Measurements from ENCODE around the gene SLC9C2.

SLC9C2 gene

GRCh38 chr1:173503391-173503790, 99.5 kb downstream of the SLC9C2 start:
- no peak overlapping the region for H2AFZ ChIP-seq (ENCODE audit: low read length)
- H4K20me1 ChIP-seq (ENCODE audit: insufficient read depth, low read length), result no peaks in the 10 kb centered on the region
- no peaks in the 10 kb centered on the region for H3K27me3 ChIP-seq (replicated peaks; ENCODE audit: insufficient read depth, low read length)
- no peaks in the 10 kb centered on the region for H3K9me3 ChIP-seq (replicated peaks; ENCODE audit: insufficient read depth, low read length)
- TF ChIP-seq EZH2 (optimal IDR thresholded peaks at IDR 0.05; ENCODE audit: low read depth, low read length) (no peak), EZH2phosphoT487 (IDR thresholded peaks at IDR 0.05; ENCODE audit: low read length) (no peak)
- TF ChIP-seq, protein P1, sequence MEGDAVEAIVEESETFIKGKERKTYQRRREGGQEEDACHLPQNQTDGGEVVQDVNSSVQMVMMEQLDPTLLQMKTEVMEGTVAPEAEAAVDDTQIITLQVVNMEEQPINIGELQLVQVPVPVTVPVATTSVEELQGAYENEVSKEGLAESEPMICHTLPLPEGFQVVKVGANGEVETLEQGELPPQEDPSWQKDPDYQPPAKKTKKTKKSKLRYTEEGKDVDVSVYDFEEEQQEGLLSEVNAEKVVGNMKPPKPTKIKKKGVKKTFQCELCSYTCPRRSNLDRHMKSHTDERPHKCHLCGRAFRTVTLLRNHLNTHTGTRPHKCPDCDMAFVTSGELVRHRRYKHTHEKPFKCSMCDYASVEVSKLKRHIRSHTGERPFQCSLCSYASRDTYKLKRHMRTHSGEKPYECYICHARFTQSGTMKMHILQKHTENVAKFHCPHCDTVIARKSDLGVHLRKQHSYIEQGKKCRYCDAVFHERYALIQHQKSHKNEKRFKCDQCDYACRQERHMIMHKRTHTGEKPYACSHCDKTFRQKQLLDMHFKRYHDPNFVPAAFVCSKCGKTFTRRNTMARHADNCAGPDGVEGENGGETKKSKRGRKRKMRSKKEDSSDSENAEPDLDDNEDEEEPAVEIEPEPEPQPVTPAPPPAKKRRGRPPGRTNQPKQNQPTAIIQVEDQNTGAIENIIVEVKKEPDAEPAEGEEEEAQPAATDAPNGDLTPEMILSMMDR (IDR thresholded peaks at IDR 0.05; ENCODE audit: low read length), result no peak
- H3K4me2 ChIP-seq (ENCODE audit: low read depth, low read length), result no peak overlapping the region
- H3K9me2 ChIP-seq (replicated peaks; ENCODE audit: insufficient read depth, low read length), result no peaks in the 10 kb centered on the region
- no peaks in the 10 kb centered on the region for H3F3A ChIP-seq (ENCODE audit: insufficient read depth, low read length)
- no peaks in the 10 kb centered on the region for H3K36me3 ChIP-seq (replicated peaks; ENCODE audit: insufficient read depth, low read length)
- DNase-seq, result no peak
- no peaks in the 10 kb centered on the region for H3K79me2 ChIP-seq (ENCODE audit: low read length)
- no peak overlapping the region for H3K27ac ChIP-seq (ENCODE audit: low read length)
- H3K9ac ChIP-seq (ENCODE audit: low read length), result no peak overlapping the region
- H3K4me1 ChIP-seq (ENCODE audit: low read length), result no peaks in the 10 kb centered on the region
- H3K4me3 ChIP-seq (ENCODE audit: low read length), result no peak overlapping the region

- Histone ChIP-seq H3K36me3 (replicated peaks; ENCODE audit: insufficient read depth, low read length) (no peaks in the 10 kb centered on the region), H3K4me1 (ENCODE audit: low read length) (no peaks in the 10 kb centered on the region), H3K4me3 (ENCODE audit: low read length) (no peak overlapping the region), H3F3A (ENCODE audit: insufficient read depth, low read length) (no peaks in the 10 kb centered on the region), H3K4me2 (ENCODE audit: low read depth, low read length) (no peak overlapping the region), H3K79me2 (ENCODE audit: low read length) (no peaks in the 10 kb centered on the region), H4K20me1 (ENCODE audit: insufficient read depth, low read length) (no peaks in the 10 kb centered on the region), H2AFZ (ENCODE audit: low read length) (no peak overlapping the region), H3K9me2 (replicated peaks; ENCODE audit: insufficient read depth, low read length) (no peaks in the 10 kb centered on the region), H3K27me3 (replicated peaks; ENCODE audit: insufficient read depth, low read length) (no peaks in the 10 kb centered on the region), H3K9me3 (replicated peaks; ENCODE audit: insufficient read depth, low read length) (no peaks in the 10 kb centered on the region), H3K27ac (ENCODE audit: low read length) (no peak overlapping the region), H3K9ac (ENCODE audit: low read length) (no peak overlapping the region)
- no peak for DNase-seq
- TF ChIP-seq EZH2 (optimal IDR thresholded peaks at IDR 0.05; ENCODE audit: low read depth, low read length) (no peak), EZH2phosphoT487 (IDR thresholded peaks at IDR 0.05; ENCODE audit: low read length) (no peak)
- TF ChIP-seq, protein P1 (IDR thresholded peaks at IDR 0.05; ENCODE audit: low read length), result no peak
Observed at GRCh38 chr1:173502104-173502503, 100.8 kb downstream of the SLC9C2 start.

DNA sequence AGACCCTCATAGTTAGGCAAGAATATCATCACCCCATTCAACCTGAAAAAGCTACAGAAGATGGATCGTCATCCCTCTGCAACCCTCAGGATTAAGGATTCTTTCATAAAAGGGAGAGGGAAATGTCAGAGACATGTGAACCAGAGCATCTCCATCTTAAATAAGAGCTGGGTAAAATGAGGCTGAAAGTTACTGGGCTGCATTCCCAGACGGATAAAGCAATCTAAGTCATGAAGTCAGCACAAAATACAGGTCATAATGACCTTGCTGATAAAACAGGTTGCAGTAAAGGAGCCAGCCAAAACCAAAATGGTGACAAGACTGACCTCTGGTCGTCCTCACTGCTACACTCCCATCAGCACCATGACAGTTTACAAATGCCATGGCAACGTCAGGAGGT, 103.1 kb downstream of the SLC9C2 start:
- no peak overlapping the region for H2AFZ ChIP-seq (ENCODE audit: low read length)

More for the DNA sequence above, 103.1 kb downstream of the SLC9C2 start:
- no peak for DNase-seq
- H3K36me3 ChIP-seq (replicated peaks; ENCODE audit: insufficient read depth, low read length), result no peaks in the 10 kb centered on the region
- H3K9me3 ChIP-seq (replicated peaks; ENCODE audit: insufficient read depth, low read length), result no peaks in the 10 kb centered on the region
- H3F3A ChIP-seq (ENCODE audit: insufficient read depth, low read length), result no peaks in the 10 kb centered on the region
- no peaks in the 10 kb centered on the region for H4K20me1 ChIP-seq (ENCODE audit: insufficient read depth, low read length)
- no peak overlapping the region for H3K27ac ChIP-seq (ENCODE audit: low read length)
- no peak overlapping the region for H3K9ac ChIP-seq (ENCODE audit: low read length)
- TF ChIP-seq EZH2 (optimal IDR thresholded peaks at IDR 0.05; ENCODE audit: low read depth, low read length) (no peak), EZH2phosphoT487 (IDR thresholded peaks at IDR 0.05; ENCODE audit: low read length) (no peak)
- TF ChIP-seq, protein P1 (IDR thresholded peaks at IDR 0.05; ENCODE audit: low read length), result no peak
- no peaks in the 10 kb centered on the region for H3K79me2 ChIP-seq (ENCODE audit: low read length)
- H3K9me2 ChIP-seq (replicated peaks; ENCODE audit: insufficient read depth, low read length), result no peaks in the 10 kb centered on the region
- no peak overlapping the region for H3K4me2 ChIP-seq (ENCODE audit: low read depth, low read length)
- H3K27me3 ChIP-seq (replicated peaks; ENCODE audit: insufficient read depth, low read length), result no peaks in the 10 kb centered on the region
- no peak overlapping the region for H3K4me3 ChIP-seq (ENCODE audit: low read length)
- no peaks in the 10 kb centered on the region for H3K4me1 ChIP-seq (ENCODE audit: low read length)

Data from MM.1S (cell line).